ENCODE results near the gene MRPL18.

MRPL18 gene

DNA sequence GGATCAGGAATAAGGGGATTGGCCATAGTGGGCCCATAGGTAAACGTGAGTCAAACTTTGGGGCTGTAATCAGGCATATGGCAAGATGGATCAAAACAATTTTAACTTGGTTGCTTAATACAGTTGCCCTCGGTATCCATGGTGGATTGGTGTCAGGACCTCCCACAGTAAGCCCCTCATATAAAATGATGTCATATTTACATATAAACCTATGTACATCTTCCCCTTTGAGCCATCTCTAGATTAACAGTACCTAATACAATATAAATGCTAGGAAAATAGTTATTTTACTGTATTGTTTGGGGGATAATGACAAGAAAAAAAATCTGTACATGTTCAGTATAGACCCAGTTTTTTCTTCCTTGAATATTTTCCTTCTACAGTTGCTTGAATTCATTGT is 35.9 kb upstream of the MRPL18 start:
- Histone ChIP-seq H3K4me3 (no peak overlapping the region), H3K27ac (no peak overlapping the region)
- no peak for DNase-seq (ENCODE audit: low spot score)
- TF ChIP-seq, protein P1, sequence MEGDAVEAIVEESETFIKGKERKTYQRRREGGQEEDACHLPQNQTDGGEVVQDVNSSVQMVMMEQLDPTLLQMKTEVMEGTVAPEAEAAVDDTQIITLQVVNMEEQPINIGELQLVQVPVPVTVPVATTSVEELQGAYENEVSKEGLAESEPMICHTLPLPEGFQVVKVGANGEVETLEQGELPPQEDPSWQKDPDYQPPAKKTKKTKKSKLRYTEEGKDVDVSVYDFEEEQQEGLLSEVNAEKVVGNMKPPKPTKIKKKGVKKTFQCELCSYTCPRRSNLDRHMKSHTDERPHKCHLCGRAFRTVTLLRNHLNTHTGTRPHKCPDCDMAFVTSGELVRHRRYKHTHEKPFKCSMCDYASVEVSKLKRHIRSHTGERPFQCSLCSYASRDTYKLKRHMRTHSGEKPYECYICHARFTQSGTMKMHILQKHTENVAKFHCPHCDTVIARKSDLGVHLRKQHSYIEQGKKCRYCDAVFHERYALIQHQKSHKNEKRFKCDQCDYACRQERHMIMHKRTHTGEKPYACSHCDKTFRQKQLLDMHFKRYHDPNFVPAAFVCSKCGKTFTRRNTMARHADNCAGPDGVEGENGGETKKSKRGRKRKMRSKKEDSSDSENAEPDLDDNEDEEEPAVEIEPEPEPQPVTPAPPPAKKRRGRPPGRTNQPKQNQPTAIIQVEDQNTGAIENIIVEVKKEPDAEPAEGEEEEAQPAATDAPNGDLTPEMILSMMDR (IDR thresholded peaks at IDR 0.05) = no peak

DNA sequence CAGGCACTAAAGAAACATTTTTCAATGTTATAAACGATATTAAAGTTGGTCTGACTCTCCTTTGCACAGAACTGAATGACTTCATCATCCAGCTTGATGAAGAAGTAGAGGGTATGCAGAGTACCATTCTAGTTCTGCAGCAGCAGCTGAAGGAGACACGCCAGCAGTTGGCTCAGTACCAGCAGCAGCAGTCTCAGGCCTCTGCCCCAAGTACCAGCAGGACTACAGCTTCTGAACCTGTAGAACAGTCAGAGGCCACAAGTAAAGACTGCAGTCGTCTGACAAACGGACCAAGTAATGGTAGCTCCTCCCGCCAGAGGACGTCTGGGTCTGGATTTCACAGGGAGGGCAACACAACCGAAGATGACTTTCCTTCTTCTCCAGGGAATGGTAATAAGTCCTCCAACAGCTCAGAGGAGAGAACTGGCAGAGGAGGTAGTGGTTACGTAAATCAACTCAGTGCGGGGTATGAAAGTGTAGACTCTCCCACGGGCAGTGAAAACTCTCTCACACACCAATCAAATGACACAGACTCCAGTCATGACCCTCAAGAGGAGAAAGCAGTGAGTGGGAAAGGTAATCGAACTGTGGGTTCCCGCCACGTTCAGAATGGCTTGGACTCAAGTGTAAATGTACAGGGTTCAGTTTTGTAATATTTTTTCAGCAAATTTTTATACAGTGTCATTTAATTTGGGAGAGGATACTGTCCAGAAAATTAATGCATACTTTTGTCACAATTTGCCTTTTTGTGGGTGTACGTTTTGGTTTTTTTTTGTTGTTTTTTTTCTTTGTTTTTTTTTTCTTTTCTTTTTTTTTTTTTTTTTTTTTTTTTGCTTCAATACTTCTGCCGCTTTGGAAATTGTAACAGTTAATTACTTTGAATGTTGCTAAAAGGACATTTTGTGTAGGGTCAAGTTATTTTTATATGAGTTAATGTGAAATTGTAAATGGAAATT is 35.0 kb upstream of the MRPL18 start:
- H3K27ac ChIP-seq = no peak overlapping the region
- DNase-seq (ENCODE audit: low spot score) = no peak
- TF ChIP-seq, protein P1 (IDR thresholded peaks at IDR 0.05) = no peak
- H3K4me3 ChIP-seq = no peak overlapping the region

DNA sequence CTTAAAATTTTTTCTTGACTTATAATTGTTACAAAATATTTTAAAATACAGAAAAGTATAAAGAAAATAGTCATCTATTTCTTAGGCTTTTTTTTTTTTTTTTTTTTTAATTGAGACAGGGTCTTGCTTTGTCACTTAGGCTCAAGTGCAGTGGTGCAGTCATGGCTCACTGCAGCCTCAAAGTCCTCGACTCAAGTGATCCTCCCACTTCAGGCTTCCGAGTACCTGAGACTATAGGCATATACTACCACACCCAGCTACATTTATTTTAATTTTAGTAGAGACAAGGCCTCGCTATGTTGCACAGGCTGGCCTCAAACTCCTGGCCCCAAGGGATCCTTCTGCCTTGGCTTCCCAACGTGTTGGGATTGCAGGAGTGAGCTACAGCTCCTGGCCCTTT is 33.8 kb upstream of the MRPL18 start:
- DNase-seq (ENCODE audit: low spot score) = no peak
- H3K4me3 ChIP-seq = no peak overlapping the region
- TF ChIP-seq, protein P1 (IDR thresholded peaks at IDR 0.05) = no peak
- no peak overlapping the region for H3K27ac ChIP-seq

DNA sequence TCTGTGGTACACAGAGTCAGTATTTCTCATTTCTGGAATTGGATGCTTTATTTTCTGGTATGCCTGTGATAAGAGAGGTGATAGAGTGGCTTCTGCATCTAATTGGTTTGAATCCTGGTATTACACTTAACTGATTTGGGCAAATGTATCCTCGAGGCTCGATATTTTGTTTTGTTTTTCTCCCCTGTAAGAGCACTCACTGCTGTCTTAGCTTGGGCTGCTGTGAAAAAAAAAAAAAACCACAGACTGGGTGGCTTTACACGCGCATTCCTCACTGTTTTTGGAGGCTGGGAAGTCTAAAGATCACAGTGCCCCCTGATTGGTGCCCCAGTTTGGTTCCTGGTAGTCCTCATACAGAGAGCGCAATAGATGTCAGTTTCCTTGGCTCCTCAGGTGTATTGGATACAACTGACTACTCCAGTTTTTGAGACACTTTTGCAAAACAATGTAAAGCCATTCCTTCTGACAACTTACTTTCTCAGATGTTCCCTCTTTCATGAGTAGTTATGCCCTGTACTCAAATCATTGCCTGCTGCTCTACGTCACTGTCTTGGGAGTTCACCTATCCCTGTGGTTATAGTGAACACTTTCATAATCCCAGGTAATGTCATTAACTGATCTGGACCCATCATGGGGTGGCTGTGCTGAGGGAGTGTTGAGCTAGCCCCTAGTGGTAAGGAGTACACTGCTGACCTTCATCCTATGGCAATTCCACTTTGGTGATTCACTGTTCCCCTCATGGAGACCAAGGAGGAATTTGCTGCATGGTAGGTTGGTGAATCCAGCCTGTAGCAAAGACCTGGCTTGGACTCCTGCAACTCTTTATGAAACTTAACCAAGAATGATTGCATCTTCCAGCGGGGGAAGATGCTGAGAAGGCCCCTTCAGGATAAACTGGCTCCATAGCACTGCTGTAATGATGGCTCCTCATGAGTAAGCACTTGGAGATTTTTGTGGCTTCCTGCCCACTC is 32.0 kb upstream of the MRPL18 start:
- TF ChIP-seq, protein P1 (IDR thresholded peaks at IDR 0.05) = no peak
- H3K4me3 ChIP-seq = no peak overlapping the region
- no peak for DNase-seq (ENCODE audit: low spot score)
- H3K27ac ChIP-seq = no peak overlapping the region

DNA sequence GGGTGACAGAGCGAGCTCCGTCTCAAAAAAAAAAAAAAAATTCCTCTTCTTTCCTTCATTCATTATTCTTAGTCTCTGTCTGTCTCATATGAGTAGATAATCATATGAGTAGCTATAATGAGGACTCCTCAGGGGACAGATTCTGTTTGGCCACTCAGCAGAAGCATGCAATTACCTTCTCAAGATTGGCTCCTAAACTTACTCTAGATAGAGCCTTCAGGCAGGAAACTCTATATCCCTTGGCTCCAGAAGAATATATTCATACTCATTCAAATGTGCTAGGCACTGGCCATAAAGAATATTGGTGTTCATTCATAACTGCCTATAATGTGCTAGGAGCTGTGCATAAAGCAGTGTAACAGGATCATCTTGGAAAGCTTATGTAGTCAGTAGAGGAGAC is 30.6 kb upstream of the MRPL18 start:
- Histone ChIP-seq H3K4me3 (no peak overlapping the region), H3K27ac (no peak overlapping the region)
- TF ChIP-seq, protein P1 (IDR thresholded peaks at IDR 0.05) = no peak
- DNase-seq (ENCODE audit: low spot score) = no peak

DNA sequence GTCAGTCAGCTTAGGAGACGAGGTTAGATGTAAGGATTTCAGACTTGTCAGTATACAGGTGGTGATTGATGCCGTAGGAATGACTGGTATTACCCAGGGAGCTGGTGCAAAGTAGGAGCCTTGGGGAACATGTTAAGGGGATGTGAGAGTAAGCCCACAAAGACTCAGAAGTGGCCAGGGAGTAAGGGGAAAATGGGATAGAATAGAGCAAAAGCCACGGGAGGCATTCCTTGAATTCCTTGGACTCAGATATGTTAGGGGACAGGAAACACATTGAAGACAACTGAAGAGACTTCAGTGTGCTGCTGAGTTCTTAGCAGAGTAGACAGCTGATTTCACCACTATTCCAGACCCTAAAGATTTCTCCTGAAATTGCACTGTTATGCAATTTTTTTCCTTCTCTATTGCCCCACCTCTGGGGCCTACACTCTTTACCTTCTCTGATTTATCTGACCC is 29.6 kb upstream of the MRPL18 start:
- no peak overlapping the region for H3K4me3 ChIP-seq
- DNase-seq (ENCODE audit: low spot score) = no peak
- TF ChIP-seq, protein P1 (IDR thresholded peaks at IDR 0.05) = no peak
- peak overlapping the region; percentile 21 to 93 for H3K27ac ChIP-seq

Data from coronary artery (tissue), 2 donors.